Measurements from ENCODE around the gene RBBP8. TPM values are rescaled to one million over a fixed set of nuclear protein-coding genes. Genes with fewer than 3 reads are reported as not detected.
A peak's percentile ranks its signal among the peaks of the same experiment; 100 is the strongest.

Gene RBBP8
- total RNA-seq, 6 donors from 2014 or later, result 10.9 to 78.2 (median 30.3) TPM

DNA sequence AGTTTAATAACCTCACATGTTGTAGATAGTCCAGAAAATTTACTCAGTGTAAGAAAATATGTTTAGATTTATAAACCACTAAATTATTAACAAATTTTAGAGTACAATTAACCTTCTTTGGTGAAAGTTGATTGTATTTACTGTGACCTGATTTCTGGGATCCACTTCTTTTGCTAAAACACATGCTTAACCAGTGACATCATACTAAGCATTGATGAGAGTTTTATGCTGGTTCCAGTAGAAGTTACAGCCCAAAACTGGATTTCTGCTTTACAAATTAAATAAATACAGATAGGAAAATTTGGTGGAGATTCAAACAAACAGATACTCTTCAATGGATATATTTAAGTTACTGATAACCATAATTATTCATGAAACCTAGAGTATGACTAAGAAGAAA lies 40.9 kb downstream of the RBBP8 start:
- H3K4me3 ChIP-seq, result no peak overlapping the region
- H3K27me3 ChIP-seq, result no peaks in the 10 kb centered on the region
- ATAC-seq (ENCODE audit: low FRiP score in 2 of 2) (no peak), DNase-seq (no peak)
- H3K4me1 ChIP-seq, result peaks cover 0 to 6% (median 0%) of the 10 kb centered on the region in 4 donors
- TF ChIP-seq POLR2AphosphoS5 (IDR thresholded peaks at IDR 0.05), result no peak
- TF ChIP-seq, protein P1, sequence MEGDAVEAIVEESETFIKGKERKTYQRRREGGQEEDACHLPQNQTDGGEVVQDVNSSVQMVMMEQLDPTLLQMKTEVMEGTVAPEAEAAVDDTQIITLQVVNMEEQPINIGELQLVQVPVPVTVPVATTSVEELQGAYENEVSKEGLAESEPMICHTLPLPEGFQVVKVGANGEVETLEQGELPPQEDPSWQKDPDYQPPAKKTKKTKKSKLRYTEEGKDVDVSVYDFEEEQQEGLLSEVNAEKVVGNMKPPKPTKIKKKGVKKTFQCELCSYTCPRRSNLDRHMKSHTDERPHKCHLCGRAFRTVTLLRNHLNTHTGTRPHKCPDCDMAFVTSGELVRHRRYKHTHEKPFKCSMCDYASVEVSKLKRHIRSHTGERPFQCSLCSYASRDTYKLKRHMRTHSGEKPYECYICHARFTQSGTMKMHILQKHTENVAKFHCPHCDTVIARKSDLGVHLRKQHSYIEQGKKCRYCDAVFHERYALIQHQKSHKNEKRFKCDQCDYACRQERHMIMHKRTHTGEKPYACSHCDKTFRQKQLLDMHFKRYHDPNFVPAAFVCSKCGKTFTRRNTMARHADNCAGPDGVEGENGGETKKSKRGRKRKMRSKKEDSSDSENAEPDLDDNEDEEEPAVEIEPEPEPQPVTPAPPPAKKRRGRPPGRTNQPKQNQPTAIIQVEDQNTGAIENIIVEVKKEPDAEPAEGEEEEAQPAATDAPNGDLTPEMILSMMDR (IDR thresholded peaks at IDR 0.05), result no peak
- no peak overlapping the region for H3K27ac ChIP-seq
- H3K9me3 ChIP-seq, result no peaks in the 10 kb centered on the region
- peaks cover 0 to 8% (median 0%) of the 10 kb centered on the region in 4 donors for H3K36me3 ChIP-seq

DNA sequence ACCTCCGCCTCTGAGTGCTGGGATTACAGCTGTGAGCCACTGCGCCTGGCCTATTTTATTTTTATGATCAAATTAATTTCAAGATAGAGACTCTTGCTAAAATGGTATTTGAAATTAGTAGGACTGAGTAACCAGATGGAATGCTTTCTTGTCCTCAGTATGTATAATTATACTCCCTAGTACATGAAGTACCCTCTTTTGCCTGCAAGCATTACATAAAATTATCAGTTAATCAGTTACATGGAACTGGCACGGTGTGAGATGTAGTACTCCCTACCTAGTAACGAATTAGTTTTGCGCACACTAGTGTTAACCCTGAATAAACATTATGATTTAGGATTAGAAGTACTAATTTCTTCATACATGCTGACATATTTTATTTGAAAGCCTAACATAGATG lies 41.6 kb downstream of the RBBP8 start:
- H3K27ac ChIP-seq, result no peak overlapping the region
- H3K9me3 ChIP-seq, result no peaks in the 10 kb centered on the region
- peaks cover 0 to 5% (median 0%) of the 10 kb centered on the region in 4 donors for H3K36me3 ChIP-seq
- no peaks in the 10 kb centered on the region for H3K27me3 ChIP-seq
- peaks cover 0 to 6% (median 0%) of the 10 kb centered on the region in 4 donors for H3K4me1 ChIP-seq
- H3K4me3 ChIP-seq, result no peak overlapping the region
- no peak for TF ChIP-seq POLR2AphosphoS5 (IDR thresholded peaks at IDR 0.05)
- peak in 1 of 4 donors; percentile 7 for TF ChIP-seq EP300 (IDR thresholded peaks at IDR 0.05)
- WGBS, 2 donors, result 82 to 86% methylated on average over 5 of the region's 5 CpGs
- ATAC-seq (ENCODE audit: low FRiP score in 2 of 2) (no peak), DNase-seq (no peak)

DNA sequence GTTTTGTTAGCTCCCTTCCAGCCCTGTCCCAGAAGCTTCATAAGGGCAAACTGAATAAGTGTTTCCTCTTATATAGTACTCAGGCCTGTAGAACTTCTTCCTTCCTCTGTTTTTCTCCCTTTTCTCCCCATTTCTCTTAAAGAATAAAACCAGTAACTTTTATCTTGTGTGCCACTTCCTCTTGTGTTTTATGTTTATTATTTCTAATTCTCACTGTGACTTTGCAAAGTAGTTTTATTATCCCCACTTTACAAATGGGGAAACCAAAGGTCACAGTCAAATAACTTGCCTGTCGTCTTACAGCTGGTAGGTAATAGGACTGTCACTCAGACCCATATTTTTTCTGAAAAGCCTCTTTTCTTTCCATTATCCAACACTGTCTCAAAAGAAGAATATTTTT lies 42.4 kb downstream of the RBBP8 start:
- ATAC-seq (ENCODE audit: low FRiP score in 2 of 2) (no peak), DNase-seq (no peak)
- WGBS, 2 donors, result 68 to 78% methylated on average over 1 of the region's 1 CpG
- H3K4me3 ChIP-seq, result no peak overlapping the region
- H3K27me3 ChIP-seq, result no peaks in the 10 kb centered on the region
- peaks cover 0 to 6% (median 0%) of the 10 kb centered on the region in 4 donors for H3K4me1 ChIP-seq
- H3K27ac ChIP-seq, result no peak overlapping the region
- H3K36me3 ChIP-seq, result peaks cover 0 to 5% (median 0%) of the 10 kb centered on the region in 4 donors
- no peak for TF ChIP-seq EP300 (IDR thresholded peaks at IDR 0.05)
- TF ChIP-seq POLR2A (IDR thresholded peaks at IDR 0.05), result no peak
- TF ChIP-seq, protein P1 (IDR thresholded peaks at IDR 0.05), result no peak
- TF ChIP-seq POLR2AphosphoS5 (IDR thresholded peaks at IDR 0.05), result no peak
- H3K9me3 ChIP-seq, result no peaks in the 10 kb centered on the region

DNA sequence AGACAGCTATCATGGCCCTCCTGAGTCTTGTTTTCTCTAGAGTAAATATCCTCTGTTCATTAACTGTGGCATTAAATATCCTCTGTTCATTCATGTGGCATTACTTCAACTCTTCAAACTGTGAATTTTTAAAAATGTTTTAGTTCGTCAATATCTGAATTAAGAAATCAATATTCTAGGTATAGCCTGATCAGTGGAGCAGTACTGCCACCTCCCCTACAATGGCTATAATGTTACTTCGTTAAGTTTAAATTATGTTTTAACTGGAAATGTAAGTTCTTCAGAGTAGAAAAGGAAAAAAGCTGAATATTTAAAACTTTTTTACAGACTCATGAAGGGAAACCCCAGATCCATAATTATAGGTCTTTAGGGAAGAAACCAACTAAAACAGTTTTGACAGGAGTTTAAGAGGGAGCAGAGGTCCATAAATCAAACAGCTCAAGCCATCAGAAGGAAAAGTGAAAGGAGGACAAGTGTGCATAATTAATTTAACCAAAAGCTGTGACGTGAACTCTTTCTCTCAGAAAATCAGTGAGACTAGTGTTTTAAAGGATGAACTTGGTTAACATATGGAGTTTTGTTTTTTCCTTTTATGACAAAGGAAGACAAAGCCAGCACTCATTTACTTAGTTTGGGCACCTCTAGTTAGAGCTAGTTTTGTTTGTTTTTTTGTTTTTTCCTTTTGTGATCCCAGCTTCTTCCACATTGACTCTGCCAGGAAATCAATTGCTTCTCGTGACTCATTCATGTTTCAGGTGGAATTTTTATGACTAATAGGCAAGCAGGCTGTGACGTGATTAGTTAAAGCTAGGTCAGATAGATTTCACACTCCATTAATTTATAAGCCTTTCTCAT lies 44.9 kb downstream of the RBBP8 start:
- no peaks in the 10 kb centered on the region for H3K9me3 ChIP-seq
- peaks cover 0 to 10% (median 0%) of the 10 kb centered on the region in 4 donors for H3K36me3 ChIP-seq
- H3K4me1 ChIP-seq, result peaks cover 0 to 15% (median 2%) of the 10 kb centered on the region in 4 donors
- TF ChIP-seq POLR2A (IDR thresholded peaks at IDR 0.05) (no peak), POLR2AphosphoS5 (IDR thresholded peaks at IDR 0.05) (no peak), EP300 (IDR thresholded peaks at IDR 0.05) (no peak)
- TF ChIP-seq, protein P1 (IDR thresholded peaks at IDR 0.05), result no peak
- no peak overlapping the region for H3K4me3 ChIP-seq
- no peak overlapping the region for H3K27ac ChIP-seq
- ATAC-seq (ENCODE audit: low FRiP score in 2 of 2), result no peak
- WGBS, 2 donors, result 61 to 68% methylated on average over 5 of the region's 5 CpGs
- DNase-seq, result no peak
- H3K27me3 ChIP-seq, result no peaks in the 10 kb centered on the region

DNA sequence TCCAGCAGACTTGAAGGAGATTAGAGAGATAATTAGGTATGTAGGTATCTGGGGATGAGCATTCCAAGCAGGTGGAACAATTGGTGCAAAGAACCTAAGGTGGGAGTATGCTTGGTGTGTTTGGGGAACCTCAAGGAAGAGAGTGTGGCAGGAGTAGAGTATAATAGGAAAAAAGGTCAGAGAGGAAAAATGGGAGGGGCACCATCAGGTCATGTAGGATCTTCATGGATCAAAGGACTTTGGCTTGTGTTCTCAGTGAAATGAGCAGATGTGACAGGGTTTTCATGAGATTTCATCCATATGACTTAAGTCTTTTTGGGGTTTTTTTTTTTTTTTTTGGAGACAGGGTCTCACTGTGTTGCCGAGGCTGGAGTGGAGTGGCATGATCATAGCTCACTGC lies 47.3 kb downstream of the RBBP8 start:
- Histone ChIP-seq H3K27me3 (no peaks in the 10 kb centered on the region), H3K4me1 (peaks cover 0 to 9% (median 2%) of the 10 kb centered on the region in 4 donors), H3K27ac (no peak overlapping the region), H3K9me3 (no peaks in the 10 kb centered on the region), H3K36me3 (peaks cover 0 to 25% (median under 1%) of the 10 kb centered on the region in 4 donors), H3K4me3 (no peak overlapping the region)
- TF ChIP-seq, protein P1 (IDR thresholded peaks at IDR 0.05), result no peak
- TF ChIP-seq EP300 (IDR thresholded peaks at IDR 0.05) (no peak), POLR2AphosphoS5 (IDR thresholded peaks at IDR 0.05) (no peak), POLR2A (IDR thresholded peaks at IDR 0.05) (no peak)
- DNase-seq (no peak), ATAC-seq (ENCODE audit: low FRiP score in 2 of 2) (no peak)
- WGBS, 2 donors, result 96 to 100% methylated on average over 1 of the region's 1 CpG

Data from upper lobe of left lung (tissue), 6 donors.